Osteoblast (primary cell): ENCODE results near the gene GAREM1. TPM values are rescaled to one million over a fixed set of nuclear protein-coding genes. Genes with fewer than 3 reads are reported as not detected.

Source experiments
- DNase-seq: peaks from one replicate; pipeline ENCODE4 v3.0.0; 2011; ENCODE audit warnings: low spot score, mixed read lengths; ENCODE audit not compliant: insufficient read length; ENCODE audit errors: missing footprints
- H2AFZ ChIP-seq: 2 replicates; pipeline ENCODE4 v1.6.0; 2011; ENCODE audit warnings: mild to moderate bottlenecking, low read length
- H3K27ac ChIP-seq: 2 replicates; pipeline ENCODE4 v1.5.1; 2011; ENCODE audit warnings: mild to moderate bottlenecking, low read depth, low read length, moderate library complexity
- H3K27me3 ChIP-seq: 2 replicates; pipeline ENCODE4 v1.6.0; 2012; ENCODE audit warnings: mild to moderate bottlenecking, control low read depth, inconsistent platforms, low read length, moderate library complexity; ENCODE audit not compliant: insufficient read depth
- H3K36me3 ChIP-seq: 2 replicates; pipeline ENCODE4 v1.5.1; 2011; ENCODE audit warnings: mild to moderate bottlenecking, low read length, control low read depth, moderate library complexity; ENCODE audit not compliant: insufficient read depth
- H3K4me1 ChIP-seq: 2 replicates; pipeline ENCODE4 v1.5.1; 2011; ENCODE audit warnings: mild to moderate bottlenecking, low read length, control low read depth, moderate library complexity; ENCODE audit not compliant: insufficient read depth
- H3K4me2 ChIP-seq: 2 replicates; pipeline ENCODE4 v1.6.0; 2011; ENCODE audit warnings: mild to moderate bottlenecking, low read length; ENCODE audit not compliant: insufficient read depth
- H3K4me3 ChIP-seq: fragments of 200-600 bp; sonication (generic); 3 replicates; pipeline ENCODE4 v1.5.1; 2012; ENCODE audit warnings: mild to moderate bottlenecking, low read length, inconsistent platforms; ENCODE audit not compliant: insufficient read depth
- H3K79me2 ChIP-seq: 2 replicates; pipeline ENCODE4 v1.6.0; 2012; ENCODE audit warnings: mild to moderate bottlenecking, low read length, control low read depth, inconsistent platforms; ENCODE audit not compliant: insufficient read depth
- H3K9me3 ChIP-seq: 2 replicates; pipeline ENCODE4 v1.5.1; 2011; ENCODE audit warnings: low read depth, low read length, control low read depth
- H4K20me1 ChIP-seq: 2 replicates; pipeline ENCODE4 v1.6.0; 2012; ENCODE audit warnings: mild to moderate bottlenecking, low read length, control low read depth; ENCODE audit not compliant: insufficient read depth
- CTCF ChIP-seq: IDR thresholded peaks from 2 replicates; pipeline ENCODE4 v1.5.1; 2011; ENCODE audit warnings: mild to moderate bottlenecking, low read depth, low read length, moderate library complexity; ENCODE audit errors: extremely low read depth
- total RNA-seq: library from RNA; depleted of rRNA; stranded (reverse); fragments of >200 nt; gene quantifications from 2 replicates; pipeline ENCODE4 v1.2.3, GENCODE V29; 2012

GAREM1 gene
- total RNA-seq, 1 donor, result 3.6 TPM

- H3K27ac ChIP-seq, result no peak overlapping the region
- TF ChIP-seq CTCF, result no peak
- no peaks in the 10 kb centered on the region for H3K79me2 ChIP-seq
- no peaks in the 10 kb centered on the region for H3K9me3 ChIP-seq
- H3K4me1 ChIP-seq, result peaks cover 18% of the 10 kb centered on the region
- no peaks in the 10 kb centered on the region for H3K36me3 ChIP-seq
- no peak overlapping the region for H3K4me3 ChIP-seq
- H2AFZ ChIP-seq, result no peak overlapping the region
- H3K27me3 ChIP-seq, result no peaks in the 10 kb centered on the region
- H3K4me2 ChIP-seq, result no peak overlapping the region
- H4K20me1 ChIP-seq, result no peaks in the 10 kb centered on the region
- DNase-seq, result no peak
Observed at GRCh38 chr18:32298171-32298667, 172.5 kb downstream of the GAREM1 start.

- no peaks in the 10 kb centered on the region for H3K27me3 ChIP-seq
- H3K4me3 ChIP-seq, result no peak overlapping the region
- no peak overlapping the region for H3K4me2 ChIP-seq
- H2AFZ ChIP-seq, result no peak overlapping the region
- no peaks in the 10 kb centered on the region for H3K36me3 ChIP-seq
- no peaks in the 10 kb centered on the region for H4K20me1 ChIP-seq
- H3K27ac ChIP-seq, result no peak overlapping the region
- peaks cover 16% of the 10 kb centered on the region for H3K4me1 ChIP-seq
- no peak for TF ChIP-seq CTCF
- no peaks in the 10 kb centered on the region for H3K79me2 ChIP-seq
- H3K9me3 ChIP-seq, result no peaks in the 10 kb centered on the region
- DNase-seq, result no peak
Observed at GRCh38 chr18:32297579-32298170, 173.0 kb downstream of the GAREM1 start.

DNA sequence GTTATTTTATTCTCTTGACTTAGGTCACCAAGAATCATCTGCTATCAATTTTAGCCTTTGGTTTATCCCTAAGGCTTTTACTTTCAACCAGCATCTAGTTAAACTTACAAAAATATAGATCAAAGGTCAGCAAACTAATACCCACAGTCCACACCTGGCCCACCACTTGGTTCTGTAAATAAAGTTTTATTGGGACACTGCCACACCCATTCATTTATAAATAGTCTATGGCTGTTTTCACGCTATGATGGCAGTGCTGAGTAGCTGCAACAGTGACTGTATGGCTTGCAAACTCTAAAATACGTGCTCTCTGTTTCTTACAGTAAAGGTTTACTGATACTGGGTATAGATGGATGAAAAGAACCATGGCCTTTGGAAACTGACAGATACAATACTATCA, 173.8 kb downstream of the GAREM1 start:
- H3K4me3 ChIP-seq, result no peak overlapping the region
- DNase-seq, result no peak
- no peaks in the 10 kb centered on the region for H3K9me3 ChIP-seq
- peaks cover 9% of the 10 kb centered on the region for H3K4me1 ChIP-seq
- no peak for TF ChIP-seq CTCF
- H4K20me1 ChIP-seq, result no peaks in the 10 kb centered on the region
- H3K27ac ChIP-seq, result no peak overlapping the region
- H3K27me3 ChIP-seq, result no peaks in the 10 kb centered on the region
- H3K79me2 ChIP-seq, result no peaks in the 10 kb centered on the region
- H3K36me3 ChIP-seq, result no peaks in the 10 kb centered on the region
- H2AFZ ChIP-seq, result no peak overlapping the region
- no peak overlapping the region for H3K4me2 ChIP-seq

GRCh38 chr18:32295604-32296003, 175.1 kb downstream of the GAREM1 start:
- H3K36me3 ChIP-seq, result no peaks in the 10 kb centered on the region
- H2AFZ ChIP-seq, result no peak overlapping the region
- no peak overlapping the region for H3K4me3 ChIP-seq
- DNase-seq, result no peak
- H3K79me2 ChIP-seq, result no peaks in the 10 kb centered on the region
- no peak overlapping the region for H3K27ac ChIP-seq
- H3K4me2 ChIP-seq, result no peak overlapping the region
- no peaks in the 10 kb centered on the region for H4K20me1 ChIP-seq
- no peaks in the 10 kb centered on the region for H3K27me3 ChIP-seq
- TF ChIP-seq CTCF, result no peak
- H3K4me1 ChIP-seq, result no peaks in the 10 kb centered on the region
- no peaks in the 10 kb centered on the region for H3K9me3 ChIP-seq
